HG02759 (cell line): ENCODE results near the gene RPL13A.
A peak's percentile ranks its signal among the peaks of the same experiment; 100 is the strongest.
"Not testable (repeated sequence)": the region's sequence is repeated elsewhere in the genome, so short reads cannot be mapped to it uniquely, and the experiment has no call there.

Experiments used
- ATAC-seq: cut with Tn5 transposase; IDR thresholded peaks from one replicate; pipeline ENCODE4 v1.9.1; 2021; ENCODE audit warnings: mild to moderate bottlenecking, moderate library complexity; ENCODE audit not compliant: unreplicated experiment

RPL13A gene

GRCh38 chr19:49487277-49488045 lies at the start of gene RPL13A:
TSS of gene RPL13A (plus strand) at chr19:49487608. CDS start at chr19:49487630, 22 bp downstream.
- peak; percentile 98 for ATAC-seq

GRCh38 chr19:49438261-49438660 lies 49.1 kb upstream of the RPL13A start:
- ATAC-seq: no peak

GRCh38 chr19:49439836-49440235 lies 47.6 kb upstream of the RPL13A start:
- no peak for ATAC-seq

GRCh38 chr19:49440439-49441209 lies 46.8 kb upstream of the RPL13A start:
- no peak for ATAC-seq

GRCh38 chr19:49441210-49441959 lies 46.0 kb upstream of the RPL13A start, which contains the start of gene SLC17A7:
TSS of gene SLC17A7 (minus strand) at chr19:49441527. CDS start at chr19:49441379, 148 bp downstream.
- no peak for ATAC-seq

- ATAC-seq: no peak
Observed at GRCh38 chr19:49441960-49442350, 45.5 kb upstream of the RPL13A start.

- ATAC-seq: no peak
Observed at GRCh38 chr19:49442354-49442753, 45.1 kb upstream of the RPL13A start.

GRCh38 chr19:49442771-49443365 lies 44.5 kb upstream of the RPL13A start:
- ATAC-seq: peak; percentile 19

- peak; percentile 83 for ATAC-seq
Observed at GRCh38 chr19:49443366-49444099, 43.9 kb upstream of the RPL13A start.

- not testable (repeated sequence) for ATAC-seq
Observed at GRCh38 chr19:49444100-49444700, 43.2 kb upstream of the RPL13A start.

GRCh38 chr19:49445997-49446396 lies 41.4 kb upstream of the RPL13A start:
- ATAC-seq: no peak

GRCh38 chr19:49447485-49448431 lies 39.6 kb upstream of the RPL13A start:
- ATAC-seq: no peak

- ATAC-seq: no peak
Observed at GRCh38 chr19:49448432-49448786, 39.0 kb upstream of the RPL13A start.

- ATAC-seq: no peak
Observed at GRCh38 chr19:49450405-49450804, 37.0 kb upstream of the RPL13A start.

- peak; percentile 59 for ATAC-seq
Observed at GRCh38 chr19:49451430-49452181, 35.8 kb upstream of the RPL13A start, which contains the start of gene PIH1D1. TSS of gene PIH1D1 (minus strand) at chr19:49451814. CDS start at chr19:49451574, 240 bp downstream.

- peak; percentile 75 for ATAC-seq
Observed at GRCh38 chr19:49453013-49453756, 34.2 kb upstream of the RPL13A start, which contains the start of gene ALDH16A1. TSS of gene ALDH16A1 (plus strand) at chr19:49453225. CDS start at chr19:49453332, 107 bp downstream.

- ATAC-seq: no peak
Observed at GRCh38 chr19:49453757-49454240, 33.6 kb upstream of the RPL13A start.
